Effector memory CD4-positive, alpha-beta T cell (primary cell): Measurements from ENCODE around the gene CLCN7.

Experiments used
- DNase-seq, 3 donors: peaks; one replicate each; pipeline ENCODE4 v3.0.0-alpha.2; 2020
- H3K27ac ChIP-seq: 2 replicates; pipeline ENCODE4 v1.7.0; 2013; ENCODE audit warnings: mild to moderate bottlenecking, low read length, moderate library complexity; ENCODE audit not compliant: insufficient read depth, poor library complexity, severe bottlenecking
- H3K27me3 ChIP-seq: replicated peaks from 2 replicates; pipeline ENCODE4 v1.7.0; 2013; ENCODE audit warnings: mild to moderate bottlenecking, low read length; ENCODE audit not compliant: insufficient read depth, control insufficient read depth, poor library complexity, severe bottlenecking
- H3K36me3 ChIP-seq: 2 replicates; pipeline ENCODE4 v1.7.0; 2013; ENCODE audit warnings: mild to moderate bottlenecking, low read length, moderate library complexity; ENCODE audit not compliant: control insufficient read depth, insufficient read depth
- H3K4me1 ChIP-seq: 2 replicates; pipeline ENCODE4 v1.7.0; 2013; ENCODE audit warnings: low read length, mild to moderate bottlenecking; ENCODE audit not compliant: control insufficient read depth, insufficient read depth, poor library complexity, severe bottlenecking
- H3K4me3 ChIP-seq: 2 replicates; pipeline ENCODE4 v1.7.0; 2013; ENCODE audit warnings: low read length, low read depth, mild to moderate bottlenecking; ENCODE audit not compliant: insufficient read depth, poor library complexity, severe bottlenecking
- H3K9me3 ChIP-seq: 2 replicates; pipeline ENCODE4 v1.7.0; 2013; ENCODE audit warnings: mild to moderate bottlenecking, low read length, moderate library complexity; ENCODE audit not compliant: control insufficient read depth

The CLCN7 gene

DNA sequence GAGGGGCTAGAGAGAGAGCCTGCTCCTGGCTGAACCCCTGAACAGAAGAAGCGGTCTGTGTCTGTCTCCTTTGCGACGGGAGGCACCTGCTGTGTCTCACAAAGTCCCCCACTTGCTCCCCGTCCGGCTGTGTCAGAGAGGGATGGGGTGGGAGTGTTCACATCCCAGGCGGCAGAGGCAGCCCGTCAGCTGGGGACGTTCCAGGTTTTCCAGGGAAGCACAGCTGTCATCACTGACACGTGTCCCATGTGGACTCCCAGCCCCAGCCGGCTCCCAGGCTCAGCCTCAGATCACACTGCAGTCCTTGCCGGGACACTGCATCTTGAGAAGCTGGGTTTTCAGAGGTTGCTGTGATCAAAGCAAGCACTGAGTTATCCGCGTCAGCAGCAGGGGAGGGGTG lies 19.9 kb upstream of the CLCN7 start:
- peaks cover 27% of the 10 kb centered on the region for H3K36me3 ChIP-seq
- no peak overlapping the region for H3K4me3 ChIP-seq
- no peak for DNase-seq

DNA sequence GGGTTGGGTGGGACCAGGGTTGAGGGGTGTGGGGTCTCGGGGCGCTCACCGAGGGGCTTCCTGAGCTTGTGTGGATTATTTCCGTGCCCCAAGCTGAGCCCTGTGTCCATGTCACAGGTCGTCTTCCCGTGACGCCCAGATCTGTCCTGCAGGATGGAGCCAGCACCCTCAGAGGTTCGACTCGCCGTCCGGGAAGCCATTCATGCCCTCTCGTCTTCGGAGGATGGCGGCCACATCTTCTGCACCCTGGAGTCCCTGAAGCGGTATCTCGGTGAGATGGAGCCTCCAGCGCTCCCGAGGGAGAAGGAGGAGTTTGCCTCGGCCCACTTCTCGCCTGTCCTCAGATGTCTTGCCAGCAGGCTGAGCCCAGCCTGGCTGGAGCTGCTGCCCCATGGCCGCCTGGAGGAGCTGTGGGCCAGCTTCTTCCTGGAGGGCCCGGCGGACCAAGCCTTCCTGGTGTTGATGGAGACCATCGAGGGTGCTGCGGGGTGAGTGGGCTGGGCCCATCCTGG lies 19.4 kb upstream of the CLCN7 start:
- no peaks in the 10 kb centered on the region for H3K27me3 ChIP-seq
- no peak for DNase-seq
- H3K27ac ChIP-seq, result no peak overlapping the region
- peak overlapping the region; percentile 83 for H3K4me3 ChIP-seq
- H3K9me3 ChIP-seq, result no peaks in the 10 kb centered on the region
- H3K4me1 ChIP-seq, result peaks cover 16% of the 10 kb centered on the region
- H3K36me3 ChIP-seq, result peaks cover 23% of the 10 kb centered on the region

More for the DNA sequence above, 19.9 kb upstream of the CLCN7 start:
- no peak overlapping the region for H3K27ac ChIP-seq
- peaks cover 16% of the 10 kb centered on the region for H3K4me1 ChIP-seq
- H3K27me3 ChIP-seq, result no peaks in the 10 kb centered on the region
- H3K9me3 ChIP-seq, result no peaks in the 10 kb centered on the region

DNA sequence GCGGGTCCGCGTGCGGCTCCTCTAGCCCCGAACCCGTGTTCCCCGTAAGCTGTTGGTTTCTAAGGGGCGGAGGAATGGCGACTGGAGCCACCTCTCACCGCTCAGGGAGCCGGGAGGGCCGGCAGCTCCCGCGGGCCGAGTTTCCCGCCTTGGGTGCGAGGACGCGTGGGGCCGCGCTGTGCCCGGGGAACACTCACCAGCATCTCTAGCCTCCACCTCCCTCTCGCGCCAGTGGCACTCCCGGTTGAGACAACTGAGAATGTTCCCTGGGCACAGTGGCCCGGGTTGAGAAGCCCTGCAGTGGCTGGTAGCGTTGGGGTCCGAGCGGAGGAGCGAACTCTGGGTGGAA lies 18.9 kb upstream of the CLCN7 start:
- no peak for DNase-seq
- Histone ChIP-seq H3K27me3 (no peaks in the 10 kb centered on the region), H3K4me3 (peak overlapping the region; percentile 83), H3K4me1 (peaks cover 16% of the 10 kb centered on the region), H3K9me3 (no peaks in the 10 kb centered on the region), H3K36me3 (peaks cover 21% of the 10 kb centered on the region), H3K27ac (peak overlapping the region; percentile 81)

DNA sequence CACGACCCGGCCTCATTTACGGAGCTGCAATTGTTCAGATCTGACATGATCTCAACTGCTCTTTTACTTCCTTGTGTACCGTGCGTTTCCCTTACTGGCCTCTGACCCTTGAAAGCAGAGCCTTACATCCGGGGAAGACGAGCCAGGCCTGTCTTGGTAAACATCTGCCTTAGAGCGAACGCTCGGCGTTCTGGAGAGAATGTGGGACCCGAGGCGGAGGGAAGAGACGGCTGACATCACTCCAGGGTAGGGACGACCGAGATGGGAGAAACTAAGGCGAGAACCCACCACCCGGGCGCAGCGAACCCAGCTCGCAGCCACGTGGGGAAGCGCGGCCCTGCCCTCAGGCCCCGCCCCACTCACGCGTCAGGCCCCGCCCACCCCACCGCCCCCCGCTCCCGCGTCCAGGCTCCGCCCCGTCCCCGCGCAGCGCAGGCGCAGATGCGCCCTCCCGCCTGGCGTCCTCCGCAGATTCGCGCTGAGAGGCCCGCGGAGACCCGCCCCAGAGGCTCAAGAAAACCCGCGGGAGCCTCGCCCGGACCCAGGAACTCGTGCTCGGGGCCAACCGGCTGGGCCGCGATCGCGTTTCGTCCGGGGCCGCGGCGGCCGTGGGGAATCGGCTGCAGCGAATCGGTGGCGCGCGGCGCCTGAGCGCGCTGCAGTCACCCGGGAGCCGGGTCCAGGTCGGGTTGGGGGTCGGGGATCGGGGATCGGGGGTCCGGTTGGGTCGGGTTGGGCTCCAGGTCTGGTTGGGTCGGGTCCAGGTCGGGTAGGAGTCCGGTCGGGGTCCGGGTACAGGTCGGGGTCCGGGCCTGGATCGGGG lies 18.3 kb upstream of the CLCN7 start, which contains the start of gene TELO2:
TSS of gene TELO2 (plus strand) at position 438 of the 823 bp plus-strand sequence. CDS start 922 bp downstream, outside the sequence.
- no peaks in the 10 kb centered on the region for H3K9me3 ChIP-seq
- H3K4me1 ChIP-seq, result peaks cover 16% of the 10 kb centered on the region
- peak within 1 kb of the TSS; percentile 83 for H3K4me3 ChIP-seq
- H3K27me3 ChIP-seq, result no peaks in the 10 kb centered on the region
- peaks cover 21% of the 10 kb centered on the region for H3K36me3 ChIP-seq
- peak within 1 kb of the TSS; percentile 81 for H3K27ac ChIP-seq
- DNase-seq, result peak; percentile 76 to 84 (median 84)

DNA sequence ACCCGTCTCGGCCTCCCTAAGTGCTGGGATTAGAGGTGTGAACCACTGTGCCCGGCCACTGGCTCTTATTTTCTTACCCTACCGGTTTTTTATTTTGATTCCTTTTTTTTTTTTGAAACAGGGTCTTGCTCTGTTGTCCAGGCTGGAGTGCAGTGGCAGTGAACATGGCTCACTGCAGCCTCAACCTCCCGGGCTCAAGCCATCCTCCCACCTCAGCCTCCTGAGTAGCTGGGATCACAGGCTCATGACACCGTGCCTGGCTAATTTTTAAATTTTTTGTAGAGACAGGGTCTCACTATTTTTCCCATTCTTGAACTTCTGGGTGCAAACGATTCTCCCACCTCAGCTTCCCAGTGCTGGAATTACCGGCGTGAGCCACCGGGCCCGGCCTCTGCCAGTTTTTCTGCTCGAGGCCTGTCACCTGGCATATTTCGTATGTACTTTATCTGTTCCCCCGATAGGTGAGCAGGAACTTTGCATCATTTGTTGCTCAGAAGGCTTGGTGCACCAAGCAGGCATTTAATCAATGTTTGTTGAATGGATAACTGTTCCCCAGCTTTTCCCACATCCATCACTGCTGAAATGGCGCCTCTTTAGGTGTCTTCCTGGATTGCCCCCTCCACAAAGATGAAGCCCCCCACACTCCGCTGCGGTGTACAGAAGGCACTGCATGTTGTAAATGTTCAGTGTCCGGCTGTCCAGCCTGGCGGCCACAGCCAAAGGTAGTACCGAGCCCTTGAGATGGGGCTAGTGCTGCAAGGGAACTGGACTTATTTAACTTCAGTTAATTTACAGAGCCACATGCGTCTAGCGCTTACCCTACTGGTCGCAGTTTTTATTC lies 17.5 kb upstream of the CLCN7 start:
- peaks cover 16% of the 10 kb centered on the region for H3K4me1 ChIP-seq
- DNase-seq, result no peak
- peak overlapping the region; percentile 83 for H3K4me3 ChIP-seq
- H3K27ac ChIP-seq, result peak overlapping the region; percentile 81
- no peaks in the 10 kb centered on the region for H3K27me3 ChIP-seq
- peaks cover 16% of the 10 kb centered on the region for H3K36me3 ChIP-seq
- no peaks in the 10 kb centered on the region for H3K9me3 ChIP-seq

DNA sequence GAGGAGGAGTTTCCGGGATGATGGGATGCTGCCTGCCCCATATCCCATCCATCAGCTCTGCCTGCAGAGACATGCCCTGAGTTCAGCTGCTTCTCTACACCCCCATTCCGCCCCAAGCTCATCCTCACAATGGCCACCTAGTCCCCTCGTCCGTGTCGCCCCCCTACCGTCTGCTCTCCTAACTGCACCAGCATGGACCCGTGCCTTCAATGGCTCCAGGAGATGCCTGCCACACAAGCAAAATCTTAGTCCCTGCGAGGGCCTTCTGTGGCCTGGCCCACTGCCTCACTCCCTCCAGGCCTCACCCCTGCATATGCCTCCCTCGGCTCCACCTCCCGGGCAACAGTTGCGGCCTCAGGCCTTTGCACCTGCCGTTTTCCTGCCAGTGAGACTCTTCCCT lies 16.5 kb upstream of the CLCN7 start:
- no peak overlapping the region for H3K4me3 ChIP-seq
- no peaks in the 10 kb centered on the region for H3K9me3 ChIP-seq

DNA sequence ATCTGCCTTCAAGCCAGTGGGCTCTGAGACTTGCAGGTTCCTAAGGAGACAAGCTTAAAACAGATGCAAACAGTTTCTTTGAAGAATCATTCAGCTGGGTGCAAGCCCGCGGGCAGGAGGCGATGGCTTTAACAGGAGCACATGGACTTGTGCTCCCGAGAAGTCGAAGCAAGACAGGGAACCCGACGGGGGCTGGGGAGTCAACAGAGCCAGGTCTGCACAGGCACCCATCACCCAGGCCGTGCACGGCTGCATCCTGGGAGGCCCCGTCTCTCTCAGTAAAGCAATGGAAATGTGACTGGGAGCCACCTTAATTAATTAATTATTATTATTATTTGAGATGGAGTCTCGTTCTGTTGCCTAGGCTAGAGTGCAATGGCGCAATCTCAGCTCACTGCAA lies 14.2 kb upstream of the CLCN7 start:
- Histone ChIP-seq H3K4me1 (peaks cover 12% of the 10 kb centered on the region), H3K27ac (no peak overlapping the region), H3K4me3 (no peak overlapping the region), H3K27me3 (no peaks in the 10 kb centered on the region), H3K36me3 (no peaks in the 10 kb centered on the region), H3K9me3 (no peaks in the 10 kb centered on the region)
- DNase-seq, result no peak

More for the DNA sequence above, 16.5 kb upstream of the CLCN7 start:
- Histone ChIP-seq H3K36me3 (peaks cover 7% of the 10 kb centered on the region), H3K27me3 (no peaks in the 10 kb centered on the region), H3K4me1 (peaks cover 16% of the 10 kb centered on the region), H3K27ac (no peak overlapping the region)
- DNase-seq, result no peak

DNA sequence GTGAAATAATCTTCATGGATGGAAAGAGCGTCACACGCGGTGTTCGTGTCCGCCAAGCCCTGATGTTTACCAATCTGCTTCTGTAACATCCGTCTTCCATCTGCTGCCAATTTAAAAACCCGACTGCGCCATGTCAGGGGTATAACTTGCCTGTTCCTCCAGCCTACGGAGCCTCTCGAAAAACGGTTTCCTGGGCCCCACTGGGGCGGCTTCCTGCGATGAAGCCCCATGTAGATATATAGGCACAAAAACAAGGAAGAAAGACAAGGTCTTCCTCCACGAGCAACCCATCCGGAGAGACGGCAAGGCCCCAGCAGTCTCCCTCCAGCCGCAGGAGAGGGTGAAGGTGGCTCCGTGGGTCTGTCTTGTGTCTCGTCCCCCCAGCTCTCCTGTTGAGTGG lies 13.8 kb upstream of the CLCN7 start, which contains the start of gene PTX4:
TSS of gene PTX4 (minus strand) at position 326 of the 400 bp plus-strand sequence. CDS start at position 291, 35 bp downstream.
- DNase-seq, result no peak
- Histone ChIP-seq H3K4me1 (peaks cover 7% of the 10 kb centered on the region), H3K27ac (no peak within 1 kb of the TSS), H3K9me3 (no peaks in the 10 kb centered on the region), H3K27me3 (no peaks in the 10 kb centered on the region), H3K4me3 (no peak within 1 kb of the TSS), H3K36me3 (no peaks in the 10 kb centered on the region)

DNA sequence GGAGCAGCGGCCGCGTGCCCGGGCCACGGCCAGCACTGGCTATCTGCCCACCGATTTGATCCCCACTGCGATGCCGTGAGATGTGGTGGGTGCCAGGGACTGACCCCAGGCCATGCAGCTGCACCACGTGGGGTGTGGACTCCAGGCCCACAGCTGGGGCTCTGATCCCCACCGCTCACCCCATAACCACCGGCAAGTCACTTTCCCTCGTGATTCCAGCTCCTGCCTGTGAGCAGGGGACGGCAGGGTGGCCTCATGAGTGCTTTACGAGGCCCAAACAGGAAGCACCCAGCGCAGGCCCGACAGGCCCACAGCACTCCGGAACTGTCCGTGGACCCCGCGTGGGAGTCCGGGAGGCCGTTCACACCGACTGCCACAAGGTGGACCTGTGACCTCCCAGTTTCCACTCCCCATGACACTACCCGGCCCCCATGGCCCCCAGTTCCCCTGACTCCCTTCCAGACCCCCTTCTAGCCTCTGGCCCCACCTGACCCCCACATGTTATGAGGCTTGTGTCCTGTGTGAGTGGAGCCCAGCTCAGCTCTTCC lies 13.3 kb upstream of the CLCN7 start:
- Histone ChIP-seq H3K4me1 (peaks cover 7% of the 10 kb centered on the region), H3K36me3 (no peaks in the 10 kb centered on the region), H3K4me3 (no peak overlapping the region), H3K27ac (no peak overlapping the region), H3K9me3 (no peaks in the 10 kb centered on the region), H3K27me3 (no peaks in the 10 kb centered on the region)
- no peak for DNase-seq
